HG03108 (cell line): ENCODE data around the gene GRIK2.

Source experiments
- ATAC-seq: cut with Tn5 transposase; IDR thresholded peaks from one replicate; pipeline ENCODE4 v1.9.1; 2021; ENCODE audit warnings: moderate library complexity; ENCODE audit not compliant: unreplicated experiment

GRIK2 gene

GRCh38 chr6:101703311-101703710, 309.8 kb downstream of the GRIK2 start:
- no peak for ATAC-seq

GRCh38 chr6:101705866-101706265, 312.4 kb downstream of the GRIK2 start:
- ATAC-seq: no peak

- no peak for ATAC-seq
Observed at GRCh38 chr6:101706576-101706975, 313.1 kb downstream of the GRIK2 start.

GRCh38 chr6:101711518-101711917, 318.0 kb downstream of the GRIK2 start:
- ATAC-seq: no peak

DNA sequence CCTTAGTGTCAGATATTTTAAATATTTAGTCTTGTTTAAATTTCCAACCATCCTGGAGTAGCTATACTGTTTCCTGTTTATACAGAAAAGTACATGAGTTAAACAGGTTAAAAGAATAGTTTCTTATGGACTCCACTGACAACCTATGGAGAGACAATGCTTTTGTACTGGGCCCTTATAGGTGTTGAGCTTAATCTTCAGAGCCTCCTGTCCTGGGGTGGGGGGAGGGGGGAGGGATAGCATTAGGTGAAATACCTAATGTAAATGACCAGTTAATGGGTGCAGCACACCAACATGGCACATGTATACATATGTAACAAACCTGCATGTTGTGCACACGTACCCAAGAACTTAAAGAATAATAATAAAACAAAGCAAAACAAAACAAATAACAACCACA, 322.9 kb downstream of the GRIK2 start:
- no peak for ATAC-seq

DNA sequence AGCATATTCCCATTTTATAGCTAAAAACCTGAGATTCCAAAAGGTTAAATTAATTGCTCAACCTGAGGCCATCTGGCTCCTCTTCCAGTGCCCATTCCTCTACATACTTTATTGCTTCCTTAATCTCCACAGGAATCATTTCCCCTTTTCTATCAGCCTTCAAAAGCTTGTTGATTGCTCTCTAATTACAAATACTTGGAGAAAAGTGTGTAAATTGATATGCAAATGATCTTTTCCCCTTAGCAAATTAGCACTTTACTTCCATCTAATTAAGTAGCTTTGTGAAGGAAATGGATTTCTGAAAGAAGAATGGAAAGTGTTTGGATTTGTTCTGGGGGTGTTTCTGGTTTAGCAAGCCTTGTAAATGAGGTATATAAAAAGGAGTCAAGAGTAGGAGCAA, 323.3 kb downstream of the GRIK2 start:
- ATAC-seq: no peak

GRCh38 chr6:101719521-101719920, 326.0 kb downstream of the GRIK2 start:
- ATAC-seq: no peak

DNA sequence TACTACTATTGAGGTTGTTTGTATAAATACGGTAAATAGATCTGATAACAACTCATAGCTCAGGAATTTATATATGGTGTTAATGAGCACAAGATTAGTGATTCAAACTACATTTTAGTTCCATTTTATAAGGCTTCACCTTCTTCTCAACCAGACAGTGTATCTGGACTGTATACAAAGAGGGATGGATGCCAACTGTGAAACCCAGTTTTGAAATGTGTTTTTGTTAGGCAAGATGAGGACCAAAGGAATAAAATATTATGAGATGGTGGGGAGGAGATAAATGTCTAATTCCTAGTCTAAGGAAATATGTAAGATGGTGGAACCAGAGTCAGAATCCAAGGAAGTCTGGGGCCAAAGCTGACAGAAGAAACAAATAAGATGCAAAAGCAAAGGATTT, 329.0 kb downstream of the GRIK2 start:
- ATAC-seq: no peak

- no peak for ATAC-seq
Observed at GRCh38 chr6:101722991-101723579, 329.6 kb downstream of the GRIK2 start.

DNA sequence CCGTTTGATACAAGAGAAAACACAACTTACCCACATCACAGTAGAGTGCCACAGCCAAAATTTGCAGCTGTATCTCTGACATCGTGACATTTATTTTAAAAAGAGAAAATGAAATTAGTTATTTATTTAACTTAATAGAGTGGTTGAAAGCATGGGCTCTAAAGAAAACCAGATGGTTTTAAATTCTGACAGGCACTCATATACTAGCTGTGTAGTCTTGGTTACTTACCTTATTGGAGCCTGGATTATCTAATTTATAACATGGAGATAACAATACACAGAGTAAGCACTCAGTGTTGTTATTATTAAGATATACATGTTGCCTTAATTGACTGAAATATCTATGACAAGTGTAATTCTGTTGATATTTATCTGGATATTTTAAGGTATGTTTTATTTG, 334.9 kb downstream of the GRIK2 start:
- ATAC-seq: no peak

DNA sequence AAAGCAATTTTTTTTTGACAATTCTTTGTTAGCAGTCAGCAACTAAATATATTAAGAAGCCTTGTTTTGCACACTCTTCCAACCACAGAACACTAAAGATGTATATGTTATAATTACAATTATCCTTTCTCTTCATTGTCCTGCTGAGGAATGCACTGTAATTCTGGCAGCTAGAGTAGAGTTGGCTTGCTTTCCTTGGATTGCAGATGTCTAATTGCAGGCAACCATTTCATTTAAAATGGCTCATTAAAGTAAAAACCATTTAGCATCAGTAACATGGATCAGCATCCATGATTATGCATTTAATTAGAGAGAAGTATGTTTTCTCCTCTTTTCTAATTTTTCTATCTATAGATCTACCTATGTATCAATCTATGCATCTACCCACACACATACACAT, 335.4 kb downstream of the GRIK2 start:
- ATAC-seq: no peak

DNA sequence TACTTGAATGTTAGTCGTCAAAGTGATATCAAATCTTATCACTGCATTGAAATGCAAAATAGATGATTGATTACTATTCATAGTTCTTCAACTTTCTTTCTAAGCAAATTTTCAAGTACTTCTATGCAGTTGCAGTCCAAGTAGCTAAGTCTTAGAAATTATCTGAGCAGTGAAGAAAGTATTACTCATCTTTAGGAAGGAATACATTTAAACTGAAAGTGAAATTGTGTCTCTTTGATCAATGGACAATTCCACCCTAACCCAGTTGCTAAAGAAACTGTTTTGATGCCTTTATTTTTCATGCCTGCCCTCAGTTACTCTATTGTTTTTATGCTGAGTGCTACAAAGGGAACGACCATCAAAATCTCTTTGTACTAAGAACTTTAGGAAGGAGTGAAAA, 337.4 kb downstream of the GRIK2 start:
- no peak for ATAC-seq

GRCh38 chr6:101733899-101734298, 340.4 kb downstream of the GRIK2 start:
- ATAC-seq: no peak

- no peak for ATAC-seq
Observed at GRCh38 chr6:101738481-101738880, 345.0 kb downstream of the GRIK2 start.

- no peak for ATAC-seq
Observed at GRCh38 chr6:101740631-101741030, 347.1 kb downstream of the GRIK2 start.

- ATAC-seq: no peak
Observed at GRCh38 chr6:101741474-101742171, 348.1 kb downstream of the GRIK2 start.

DNA sequence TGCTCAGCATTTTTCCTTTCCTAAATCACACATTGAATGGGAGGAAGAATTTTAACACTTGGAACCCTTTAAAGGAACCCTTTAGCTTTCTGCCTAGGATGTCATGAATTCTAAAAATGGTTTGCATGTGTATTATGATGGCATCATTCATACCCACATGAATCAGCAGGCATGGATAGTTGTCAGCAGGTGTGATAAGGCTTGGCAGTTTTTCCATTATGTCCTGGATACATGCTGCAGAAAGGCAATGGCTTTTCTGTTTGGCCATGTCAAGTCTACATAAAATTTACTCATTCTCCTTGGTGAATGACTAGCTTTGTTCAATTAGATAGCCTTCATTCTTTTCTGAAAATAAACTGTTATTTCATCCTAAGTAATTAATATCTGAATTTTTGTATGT, 353.7 kb downstream of the GRIK2 start:
- no peak for ATAC-seq

DNA sequence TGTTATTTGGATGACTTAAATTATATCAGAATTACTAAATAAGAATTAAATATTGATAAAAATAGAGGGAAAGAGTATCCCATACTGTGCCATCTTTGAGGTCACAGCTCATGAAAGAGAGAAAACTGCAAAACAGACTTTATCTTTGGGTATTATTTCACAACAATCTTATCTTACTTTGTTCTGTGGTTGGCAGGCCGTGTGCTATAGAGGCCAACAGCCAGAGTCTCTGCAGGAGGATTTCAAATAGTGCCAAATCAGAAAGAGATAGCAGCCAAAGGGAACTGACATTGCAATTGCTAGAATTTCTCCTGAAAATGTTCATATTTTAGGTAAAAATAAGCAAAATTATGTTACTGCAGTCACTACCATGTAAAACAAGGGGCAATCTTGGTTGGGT, 354.2 kb downstream of the GRIK2 start:
- ATAC-seq: no peak

- no peak for ATAC-seq
Observed at GRCh38 chr6:101755931-101756330, 362.4 kb downstream of the GRIK2 start.

DNA sequence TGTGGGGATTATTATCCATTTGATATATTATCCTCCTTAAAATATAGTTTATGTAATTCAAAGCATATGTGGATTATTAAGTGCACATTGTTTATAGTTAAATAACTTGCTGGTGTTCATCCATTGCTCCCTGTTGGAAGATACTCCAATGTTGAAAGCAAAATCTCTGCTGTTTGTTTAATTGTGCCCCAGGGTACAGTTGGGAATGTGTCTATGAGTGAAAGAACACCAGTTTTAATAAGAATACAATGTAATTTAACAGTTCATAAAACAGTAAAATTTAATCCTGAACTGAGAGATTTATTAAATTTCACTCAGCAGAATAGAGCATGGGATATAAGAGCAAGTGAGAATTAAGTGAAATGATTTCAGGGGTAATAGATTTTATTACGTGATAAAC, 364.9 kb downstream of the GRIK2 start:
- ATAC-seq: no peak

- no peak for ATAC-seq
Observed at GRCh38 chr6:101760843-101761621, 367.5 kb downstream of the GRIK2 start.

DNA sequence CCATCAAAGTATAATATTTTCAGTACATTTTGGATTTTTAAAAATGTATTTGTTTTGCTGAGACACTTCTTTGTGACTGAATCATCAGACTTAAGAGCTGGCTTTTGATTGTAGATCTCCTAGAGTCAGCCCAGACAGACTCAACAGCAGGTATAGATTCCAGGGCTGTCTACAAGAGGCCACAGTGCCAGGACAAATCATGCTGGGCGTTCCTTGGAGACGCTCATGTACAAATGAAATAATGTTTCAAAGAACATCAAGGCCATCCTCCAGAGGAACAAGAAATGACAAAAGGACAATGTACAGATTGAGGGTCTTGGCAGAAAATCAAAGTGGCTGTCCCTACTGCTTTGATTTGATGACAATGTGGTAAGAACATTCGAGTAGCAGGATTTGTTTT, 369.3 kb downstream of the GRIK2 start:
- no peak for ATAC-seq
